IPS-18c (cell line): ENCODE measurements around the gene OR5H14.
"Not testable (repeated sequence)": the region's sequence is repeated elsewhere in the genome, so short reads cannot be mapped to it uniquely, and the experiment has no call there.

ENCODE experiments used
- H3K4me3 ChIP-seq: 2 replicates; pipeline ENCODE4 v1.7.0; 2013; ENCODE audit warnings: low read depth, mild to moderate bottlenecking, low read length, moderate library complexity; ENCODE audit not compliant: insufficient read depth
- H3K9me3 ChIP-seq: one replicate; pipeline ENCODE4 v1.6.1; 2013; ENCODE audit warnings: mild to moderate bottlenecking, low read length, moderate library complexity; ENCODE audit not compliant: control insufficient read depth, insufficient read depth

Gene OR5H14

GRCh38 chr3:98182196-98182595 is 34.9 kb downstream of the OR5H14 start:
- no peak overlapping the region for H3K4me3 ChIP-seq
- no peaks in the 10 kb centered on the region for H3K9me3 ChIP-seq

- Histone ChIP-seq H3K9me3 (no peaks in the 10 kb centered on the region), H3K4me3 (no peak overlapping the region)
Observed at GRCh38 chr3:98185180-98185579, 37.9 kb downstream of the OR5H14 start.

GRCh38 chr3:98188545-98188944 is 41.3 kb downstream of the OR5H14 start:
- Histone ChIP-seq H3K9me3 (no peaks in the 10 kb centered on the region), H3K4me3 (no peak overlapping the region)

GRCh38 chr3:98190911-98191310 is 43.6 kb downstream of the OR5H14 start:
- not testable (repeated sequence) for H3K4me3 ChIP-seq, H3K9me3 ChIP-seq

- not testable (repeated sequence) for H3K9me3 ChIP-seq, H3K4me3 ChIP-seq
Observed at GRCh38 chr3:98196293-98196692, 49.0 kb downstream of the OR5H14 start.

- no peaks in the 10 kb centered on the region for H3K9me3 ChIP-seq
- H3K4me3 ChIP-seq: no peak overlapping the region
Observed at GRCh38 chr3:98199020-98199419, 51.7 kb downstream of the OR5H14 start.
